Astrocyte (in vitro differentiated cells and primary cell): ENCODE results near the gene ZNF813.

Experiments used
- CTCF ChIP-seq: IDR thresholded peaks from 2 replicates; pipeline ENCODE4 v1.5.1; 2011; ENCODE audit warnings: low read depth, mild to moderate bottlenecking, inconsistent platforms, low read length, moderate library complexity; ENCODE audit not compliant: insufficient read depth
- EZH2 ChIP-seq: IDR thresholded peaks from 2 replicates; pipeline ENCODE4 v1.6.1; 2012; ENCODE audit warnings: mild to moderate bottlenecking, low read length, inconsistent platforms; ENCODE audit not compliant: insufficient read depth

- TF ChIP-seq CTCF: no peak
- no peak for TF ChIP-seq EZH2
Observed at GRCh38 chr19:53466726-53467484, 628 bp upstream of the ZNF813 start.
